GM23248 (cell line): Measurements from ENCODE around the gene RECQL5. TPM values are rescaled to one million over a fixed set of nuclear protein-coding genes. Genes with fewer than 3 reads are reported as not detected.

Source experiments
- DNase-seq: peaks from one replicate; pipeline ENCODE4 v3.0.0-alpha.2; 2015
- H2AFZ ChIP-seq: fragments of 200-600 bp; sonication (generic); 2 replicates; pipeline ENCODE4 v1.6.1; 2016; ENCODE audit warnings: antibody characterized with exemption
- H3F3A ChIP-seq: fragments of 200-600 bp; sonication (generic); 2 replicates; pipeline ENCODE4 v1.6.1; 2016; ENCODE audit warnings: mild to moderate bottlenecking, antibody characterized with exemption, mixed run types; ENCODE audit not compliant: insufficient read depth
- H3K27ac ChIP-seq: fragments of 200-600 bp; sonication (generic); 2 replicates; pipeline ENCODE4 v1.5.1; 2016; ENCODE audit warnings: mild to moderate bottlenecking
- H3K27me3 ChIP-seq: fragments of 200-600 bp; sonication (generic); replicated peaks from 2 replicates; pipeline ENCODE4 v1.6.1; 2016; ENCODE audit warnings: mild to moderate bottlenecking; ENCODE audit not compliant: insufficient read depth
- H3K36me3 ChIP-seq: fragments of 200-600 bp; sonication (generic); 2 replicates; pipeline ENCODE4 v1.6.1; 2016; ENCODE audit warnings: low read depth, mild to moderate bottlenecking
- H3K4me1 ChIP-seq: fragments of 200-600 bp; sonication (generic); 2 replicates; pipeline ENCODE4 v1.6.1; 2016; ENCODE audit warnings: mild to moderate bottlenecking; ENCODE audit not compliant: insufficient read depth
- H3K4me2 ChIP-seq: fragments of 200-600 bp; sonication (generic); one replicate; pipeline ENCODE4 v1.6.1; 2016; ENCODE audit warnings: mild to moderate bottlenecking; ENCODE audit not compliant: unreplicated experiment
- H3K4me3 ChIP-seq: fragments of 200-600 bp; sonication (generic); 2 replicates; pipeline ENCODE4 v1.5.1; 2016; ENCODE audit warnings: mild to moderate bottlenecking
- H3K79me2 ChIP-seq: fragments of 200-600 bp; sonication (generic); 2 replicates; pipeline ENCODE4 v1.6.1; 2016; ENCODE audit warnings: mild to moderate bottlenecking; ENCODE audit not compliant: insufficient read depth
- H3K9ac ChIP-seq: fragments of 200-600 bp; sonication (generic); 2 replicates; pipeline ENCODE4 v1.6.1; 2016; ENCODE audit warnings: mild to moderate bottlenecking
- H3K9me2 ChIP-seq: fragments of 200-600 bp; sonication (generic); 2 replicates; pipeline ENCODE4 v1.6.1; 2016; ENCODE audit warnings: mixed run types, mild to moderate bottlenecking, moderate library complexity; ENCODE audit not compliant: insufficient read depth
- H3K9me3 ChIP-seq: fragments of 200-600 bp; sonication (generic); one replicate; pipeline ENCODE4 v1.6.1; 2017; ENCODE audit warnings: low read depth
- H4K20me1 ChIP-seq: fragments of 200-600 bp; sonication (generic); 2 replicates; pipeline ENCODE4 v1.6.0; 2016; ENCODE audit not compliant: insufficient read depth
- EZH2 ChIP-seq: fragments of 200-600 bp; sonication (generic); IDR thresholded peaks from 2 replicates; pipeline ENCODE4 v1.6.1; 2018; ENCODE audit warnings: antibody characterized with exemption, mild to moderate bottlenecking; ENCODE audit not compliant: insufficient read depth, poor library complexity, severe bottlenecking
- EZH2phosphoT487 ChIP-seq: fragments of 200-600 bp; sonication (generic); IDR thresholded peaks from 2 replicates; pipeline ENCODE4 v1.6.1; 2018; ENCODE audit warnings: antibody characterized with exemption, moderate library complexity, mild to moderate bottlenecking, low read depth; ENCODE audit not compliant: insufficient read depth
- WGBS, 2 experiments: methylation state at CpG; one replicate each; pipeline ENCODE4 v1.1.6; 2015 to 2017; ENCODE audit warnings: low lambda C conversion rate in 2 of 2, low coverage in 1 of 2; ENCODE audit errors: missing lambda C conversion rate in 2 of 2; 5-methylcytosine and 5-hydroxymethylcytosine counted together
- in situ Hi-C: fragments of 300-500 bp; cut with MboI; formaldehyde crosslinking; loops from 2 replicates; pipeline ENCODE4 v1.15.0; 2020
- polyA plus RNA-seq: library from polyadenylated mRNA; unstranded; fragments of >200 nt; fragmentation: Nextera tagmentation; extraction: Ambion mirVana; gene quantifications from 2 replicates; pipeline ENCODE4 v1.2.1, GENCODE V29; 2016
- total RNA-seq: library from RNA; depleted of rRNA; stranded (reverse); fragments of >200 nt; shearing (Covaris generic); gene quantifications from 2 replicates; pipeline ENCODE4 v1.2.3, GENCODE V29; 2014

RECQL5 gene
- total and polyA plus RNA-seq, 2 experiments from 2014 or later, result 12.8 to 20.9 TPM

DNA sequence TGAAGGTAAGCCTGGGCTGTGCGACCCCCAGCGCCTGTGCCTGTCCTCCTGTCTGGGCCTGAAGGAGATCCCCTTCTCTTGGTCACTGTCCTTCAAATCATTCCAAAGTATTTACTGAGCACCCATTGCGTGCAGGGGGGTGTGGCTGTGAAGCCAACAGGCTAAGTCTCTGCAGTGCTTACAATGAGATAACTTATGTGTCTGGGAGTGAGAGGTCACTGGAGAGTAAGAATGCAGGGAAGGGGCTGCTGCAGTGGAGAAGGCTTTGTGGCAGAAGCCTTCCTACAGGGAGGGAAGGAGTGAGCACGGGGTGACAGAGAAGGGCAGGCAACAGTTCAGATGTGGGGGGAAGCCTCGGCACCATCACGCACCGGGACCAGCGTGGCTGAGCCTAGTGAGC lies 44.9 kb downstream of the RECQL5 start:
- H4K20me1 ChIP-seq, result no peaks in the 10 kb centered on the region
- H3K9me2 ChIP-seq, result no peaks in the 10 kb centered on the region
- H3K4me1 ChIP-seq, result no peaks in the 10 kb centered on the region
- H3K36me3 ChIP-seq, result no peaks in the 10 kb centered on the region
- no peaks in the 10 kb centered on the region for H3K9me3 ChIP-seq
- H3K27me3 ChIP-seq, result no peaks in the 10 kb centered on the region
- H3K79me2 ChIP-seq, result no peaks in the 10 kb centered on the region
- WGBS, 2 experiments, result 84 to 86% methylated on average over 7 to 8 of the region's 8 CpGs
- no peak overlapping the region for H3K9ac ChIP-seq
- DNase-seq, result no peak
- in situ Hi-C loops, result no loop called here
- H3K27ac ChIP-seq, result no peak overlapping the region
- H3F3A ChIP-seq, result no peaks in the 10 kb centered on the region
- no peak overlapping the region for H3K4me2 ChIP-seq
- no peak for TF ChIP-seq EZH2
- TF ChIP-seq EZH2phosphoT487, result no peak
- H2AFZ ChIP-seq, result no peak overlapping the region
- no peak overlapping the region for H3K4me3 ChIP-seq

GRCh38 chr17:75621489-75621888 lies 45.5 kb downstream of the RECQL5 start:
- no peak overlapping the region for H3K4me3 ChIP-seq
- WGBS, 2 experiments, result 79 to 81% methylated on average over 4 of the region's 4 CpGs
- H3K4me1 ChIP-seq, result no peaks in the 10 kb centered on the region
- TF ChIP-seq EZH2 (no peak), EZH2phosphoT487 (no peak)
- H3K9me2 ChIP-seq, result no peaks in the 10 kb centered on the region
- no peak overlapping the region for H3K9ac ChIP-seq
- no peaks in the 10 kb centered on the region for H3K79me2 ChIP-seq
- H2AFZ ChIP-seq, result no peak overlapping the region
- H3F3A ChIP-seq, result no peaks in the 10 kb centered on the region
- no peaks in the 10 kb centered on the region for H3K36me3 ChIP-seq
- H3K27me3 ChIP-seq, result no peaks in the 10 kb centered on the region
- no peak for DNase-seq
- no peaks in the 10 kb centered on the region for H4K20me1 ChIP-seq
- H3K9me3 ChIP-seq, result no peaks in the 10 kb centered on the region
- H3K4me2 ChIP-seq, result no peak overlapping the region
- in situ Hi-C loops, result no loop called here
- H3K27ac ChIP-seq, result no peak overlapping the region

- TF ChIP-seq EZH2phosphoT487 (no peak), EZH2 (no peak)
- no peaks in the 10 kb centered on the region for H3F3A ChIP-seq
- H3K9me2 ChIP-seq, result no peaks in the 10 kb centered on the region
- H3K9me3 ChIP-seq, result no peaks in the 10 kb centered on the region
- no peak overlapping the region for H3K27ac ChIP-seq
- no peak overlapping the region for H3K4me2 ChIP-seq
- H3K36me3 ChIP-seq, result no peaks in the 10 kb centered on the region
- no peak overlapping the region for H3K9ac ChIP-seq
- in situ Hi-C loops, result loop anchor here (10.0 kb wide), 1 partner anchor 135 kb away; no protein-coding TSS in a partner anchor
- peak; percentile 50 for DNase-seq
- no peaks in the 10 kb centered on the region for H4K20me1 ChIP-seq
- no peak overlapping the region for H2AFZ ChIP-seq
- no peaks in the 10 kb centered on the region for H3K4me1 ChIP-seq
- H3K79me2 ChIP-seq, result no peaks in the 10 kb centered on the region
- WGBS, 2 experiments, result 77 to 78% methylated on average over 29 to 36 of the region's 36 CpGs
- H3K27me3 ChIP-seq, result no peaks in the 10 kb centered on the region
- no peak overlapping the region for H3K4me3 ChIP-seq
Observed at GRCh38 chr17:75619506-75620431, 47.2 kb downstream of the RECQL5 start.

DNA sequence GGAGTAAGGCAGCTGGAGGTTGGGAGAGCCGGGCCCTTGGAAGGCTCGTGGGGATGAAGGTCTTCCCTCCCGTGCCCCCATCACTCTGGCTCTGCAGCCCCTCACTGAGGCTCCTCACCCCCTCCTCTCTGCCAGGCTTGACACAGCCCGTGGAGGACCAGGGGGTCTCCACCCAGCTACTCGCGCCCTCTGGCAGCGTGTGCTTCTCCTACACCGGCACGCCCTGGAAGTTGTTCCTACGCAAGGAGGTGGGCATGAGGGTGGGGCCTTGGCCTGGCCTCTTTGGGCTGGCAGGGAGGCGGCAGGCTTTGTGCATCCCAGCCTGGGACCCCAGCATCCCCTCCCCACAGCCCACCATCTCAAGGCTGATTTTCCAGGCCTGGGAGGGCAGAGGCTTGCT lies 49.3 kb downstream of the RECQL5 start:
- 81 to 82% methylated on average over 11 of the region's 11 CpGs for WGBS, 2 experiments
- Histone ChIP-seq H3K27me3 (no peaks in the 10 kb centered on the region), H3K4me1 (no peaks in the 10 kb centered on the region), H3K9me2 (no peaks in the 10 kb centered on the region), H3K4me2 (no peak overlapping the region), H3K36me3 (no peaks in the 10 kb centered on the region), H3F3A (no peaks in the 10 kb centered on the region), H3K9ac (no peak overlapping the region), H3K27ac (no peak overlapping the region), H3K4me3 (no peak overlapping the region), H3K9me3 (no peaks in the 10 kb centered on the region), H4K20me1 (no peaks in the 10 kb centered on the region), H2AFZ (no peak overlapping the region), H3K79me2 (no peaks in the 10 kb centered on the region)
- in situ Hi-C loops, result loop anchor here (10.0 kb wide), 1 partner anchor 137 kb away; no protein-coding TSS in a partner anchor
- no peak for DNase-seq
- no peak for TF ChIP-seq EZH2
- no peak for TF ChIP-seq EZH2phosphoT487
